ENCODE data around the gene OLFM3. TPM values are rescaled to one million over a fixed set of nuclear protein-coding genes. Genes with fewer than 3 reads are reported as not detected.

Gene OLFM3
- total and polyA plus RNA-seq, 2 donors (not counting 3 experiments of a cell fraction or from before 2014, with no cell fraction given), result not detected

GRCh38 chr1:101971304-101971703 is 25.4 kb downstream of the OLFM3 start:
- H3K9ac ChIP-seq (replicated peaks; ENCODE audit: extremely low read depth, insufficient read depth, low read length), result no peak overlapping the region
- H2AFZ ChIP-seq (ENCODE audit: low read depth, low read length), result no peak overlapping the region
- H3K27ac ChIP-seq (ENCODE audit: insufficient read depth, low read depth, low read length), result no peak overlapping the region
- TF ChIP-seq POLR2A (IDR thresholded peaks at IDR 0.05; ENCODE audit: low read depth, low read length) (no peak), EZH2 (IDR thresholded peaks at IDR 0.05; ENCODE audit: borderline replicate concordance, low read depth, low read length, severe bottlenecking) (no peak), MYC (IDR thresholded peaks at IDR 0.05; ENCODE audit: low read depth, low read length) (no peak), POLR2AphosphoS5 (IDR thresholded peaks at IDR 0.05; ENCODE audit: insufficient read depth, low read depth, low read length) (no peak), CTCF (IDR thresholded peaks at IDR 0.05; ENCODE audit: extremely low read depth in 1 of 2, insufficient read depth in 1 of 2, low read depth in 1 of 2, low read length in 2 of 2) (no peak), FOS (IDR thresholded peaks at IDR 0.05; ENCODE audit: borderline replicate concordance, insufficient read depth, low read length) (no peak), JUN (IDR thresholded peaks at IDR 0.05; ENCODE audit: borderline replicate concordance, insufficient read depth, insufficient read length, low read depth) (no peak), GATA2 (IDR thresholded peaks at IDR 0.05; ENCODE audit: insufficient read depth, insufficient read length, low read depth, low read length) (no peak), MAX (IDR thresholded peaks at IDR 0.05; ENCODE audit: insufficient read depth, insufficient read length) (no peak)
- no peaks in the 10 kb centered on the region for H3K4me1 ChIP-seq (ENCODE audit: control insufficient read depth, extremely low read depth, insufficient read depth, low read length)
- no peaks in the 10 kb centered on the region for H3K79me2 ChIP-seq (ENCODE audit: control insufficient read depth, insufficient read depth, low read length)
- ChIA-PET POLR2A (no interaction called here), CTCF (interaction anchor here (1.2 to 2.5 kb wide), 2 partner anchors 318 to 451 kb away, joined by 5 to 11 read pairs; no protein-coding TSS in a partner anchor)
- intact Hi-C loops (cut with micrococcal nuclease), result no loop called here
- H3K4me2 ChIP-seq (ENCODE audit: insufficient read depth, low read length), result no peak overlapping the region
- no peaks in the 10 kb centered on the region for H3K9me1 ChIP-seq (replicated peaks; ENCODE audit: control insufficient read depth, extremely low read depth, insufficient read depth, low read length)
- H3K27me3 ChIP-seq (ENCODE audit: control insufficient read depth in 2 of 2, insufficient read depth in 2 of 2, low read length in 2 of 2), result no peaks in the 10 kb centered on the region
- dilution Hi-C loops (cut with MboI; ENCODE audit: extremely low pct_ligation_motif_present, low sequenced_read_pairs), result no loop called here
- DNase-seq (ENCODE audit: low read depth, low spot score) (no peak), FAIRE-seq (no peak)
- BruUV-seq (replicated peaks), result no TSS peak
- H3K36me3 ChIP-seq (ENCODE audit: control insufficient read depth in 2 of 2, extremely low read depth in 1 of 2, insufficient read depth in 2 of 2, low read length in 2 of 2), result no peaks in the 10 kb centered on the region
- H4K20me1 ChIP-seq (replicated peaks; ENCODE audit: control insufficient read depth, extremely low read depth, insufficient read depth, low read length), result no peaks in the 10 kb centered on the region
- no peak overlapping the region for H3K4me3 ChIP-seq (replicated peaks in 1 of 3; ENCODE audit: insufficient read depth in 1 of 3, low read depth in 1 of 3, low read length in 3 of 3)
- no peaks in the 10 kb centered on the region for H3K9me3 ChIP-seq (replicated peaks; ENCODE audit: control insufficient read depth, insufficient read depth, low read length)

Data from endothelial cell of umbilical vein (primary cell).